ENCODE measurements around the gene PHF21B.

GRCh38 chr22:44986926-44987325 lies 22.9 kb downstream of the PHF21B start:
- TF ChIP-seq POLR2A (IDR thresholded peaks at IDR 0.05), result no peak
- TF ChIP-seq, protein P1, sequence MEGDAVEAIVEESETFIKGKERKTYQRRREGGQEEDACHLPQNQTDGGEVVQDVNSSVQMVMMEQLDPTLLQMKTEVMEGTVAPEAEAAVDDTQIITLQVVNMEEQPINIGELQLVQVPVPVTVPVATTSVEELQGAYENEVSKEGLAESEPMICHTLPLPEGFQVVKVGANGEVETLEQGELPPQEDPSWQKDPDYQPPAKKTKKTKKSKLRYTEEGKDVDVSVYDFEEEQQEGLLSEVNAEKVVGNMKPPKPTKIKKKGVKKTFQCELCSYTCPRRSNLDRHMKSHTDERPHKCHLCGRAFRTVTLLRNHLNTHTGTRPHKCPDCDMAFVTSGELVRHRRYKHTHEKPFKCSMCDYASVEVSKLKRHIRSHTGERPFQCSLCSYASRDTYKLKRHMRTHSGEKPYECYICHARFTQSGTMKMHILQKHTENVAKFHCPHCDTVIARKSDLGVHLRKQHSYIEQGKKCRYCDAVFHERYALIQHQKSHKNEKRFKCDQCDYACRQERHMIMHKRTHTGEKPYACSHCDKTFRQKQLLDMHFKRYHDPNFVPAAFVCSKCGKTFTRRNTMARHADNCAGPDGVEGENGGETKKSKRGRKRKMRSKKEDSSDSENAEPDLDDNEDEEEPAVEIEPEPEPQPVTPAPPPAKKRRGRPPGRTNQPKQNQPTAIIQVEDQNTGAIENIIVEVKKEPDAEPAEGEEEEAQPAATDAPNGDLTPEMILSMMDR (IDR thresholded peaks at IDR 0.05), result no peak
